ENCODE data around the gene NPNT.

Gene NPNT

GRCh38 chr4:105917171-105917685 is 22.0 kb downstream of the NPNT start:
- no peak for DNase-seq (ENCODE audit: low read depth in 2 of 2, low spot score in 1 of 2)

GRCh38 chr4:105921301-105921700 is 26.0 kb downstream of the NPNT start:
- no peak for DNase-seq (ENCODE audit: low read depth in 2 of 2, low spot score in 1 of 2)

- no peak for DNase-seq (ENCODE audit: low read depth in 2 of 2, low spot score in 1 of 2)
Measured at GRCh38 chr4:105923497-105924238, 28.4 kb downstream of the NPNT start.

- DNase-seq (ENCODE audit: low read depth in 2 of 2, low spot score in 1 of 2) = no peak
Measured at GRCh38 chr4:105924341-105924740, 29.1 kb downstream of the NPNT start.

- no peak for DNase-seq (ENCODE audit: low read depth in 2 of 2, low spot score in 1 of 2)
Measured at GRCh38 chr4:105930698-105931097, 35.4 kb downstream of the NPNT start.

- no peak for DNase-seq (ENCODE audit: low read depth in 2 of 2, low spot score in 1 of 2)
Measured at GRCh38 chr4:105933083-105933482, 37.8 kb downstream of the NPNT start.

- no peak for DNase-seq (ENCODE audit: low read depth in 2 of 2, low spot score in 1 of 2)
Measured at GRCh38 chr4:105934386-105934785, 39.1 kb downstream of the NPNT start.

GRCh38 chr4:105936901-105937300 is 41.6 kb downstream of the NPNT start:
- no peak for DNase-seq (ENCODE audit: low read depth in 2 of 2, low spot score in 1 of 2)

GRCh38 chr4:105937759-105938158 is 42.5 kb downstream of the NPNT start:
- no peak for DNase-seq (ENCODE audit: low read depth in 2 of 2, low spot score in 1 of 2)

GRCh38 chr4:105943234-105943633 is 48.0 kb downstream of the NPNT start:
- DNase-seq (ENCODE audit: low read depth in 2 of 2, low spot score in 1 of 2) = no peak

GRCh38 chr4:105944540-105944939 is 49.3 kb downstream of the NPNT start:
- DNase-seq (ENCODE audit: low read depth in 2 of 2, low spot score in 1 of 2) = no peak

- DNase-seq (ENCODE audit: low read depth in 2 of 2, low spot score in 1 of 2) = no peak
Measured at GRCh38 chr4:105946771-105947170, 51.5 kb downstream of the NPNT start.

- no peak for DNase-seq (ENCODE audit: low read depth in 2 of 2, low spot score in 1 of 2)
Measured at GRCh38 chr4:105950701-105951100, 55.4 kb downstream of the NPNT start.

- DNase-seq (ENCODE audit: low read depth in 2 of 2, low spot score in 1 of 2) = no peak
Measured at GRCh38 chr4:105951198-105951597, 55.9 kb downstream of the NPNT start.

- no peak for DNase-seq (ENCODE audit: low read depth in 2 of 2, low spot score in 1 of 2)
Measured at GRCh38 chr4:105952591-105952990, 57.3 kb downstream of the NPNT start.

GRCh38 chr4:105956569-105956968 is 61.3 kb downstream of the NPNT start:
- no peak for DNase-seq (ENCODE audit: low read depth in 2 of 2, low spot score in 1 of 2)

GRCh38 chr4:105957680-105958079 is 62.4 kb downstream of the NPNT start:
- DNase-seq (ENCODE audit: low read depth in 2 of 2, low spot score in 1 of 2) = no peak

GRCh38 chr4:105963461-105964400 is 68.5 kb downstream of the NPNT start:
- DNase-seq (ENCODE audit: low read depth in 2 of 2, low spot score in 1 of 2) = no peak

GRCh38 chr4:105965183-105965800 is 70.0 kb downstream of the NPNT start:
- no peak for DNase-seq (ENCODE audit: low read depth in 2 of 2, low spot score in 1 of 2)

- DNase-seq (ENCODE audit: low read depth in 2 of 2, low spot score in 1 of 2) = no peak
Measured at GRCh38 chr4:105966051-105966450, 70.8 kb downstream of the NPNT start.

GRCh38 chr4:105967058-105967658 is 71.9 kb downstream of the NPNT start:
- no peak for DNase-seq (ENCODE audit: low read depth in 2 of 2, low spot score in 1 of 2)

All from stimulated activated CD8-positive, alpha-beta memory T cell treated with anti-CD3 and anti-CD28 coated beads, Interleukin-4, amount 100 ng/mL, for 1 hour (primary cell).